LNCAP (cell line): ENCODE data around the gene TBX3.
A peak's percentile ranks its signal among the peaks of the same experiment; 100 is the strongest.

Experiments
- CTCF ChIP-seq: fragments of 450-650 bp; IDR thresholded peaks from 2 replicates; pipeline ENCODE4 v1.5.1; 2017; ENCODE audit warnings: mild to moderate bottlenecking

Gene TBX3

GRCh38 chr12:114667669-114668150 lies 16.3 kb downstream of the TBX3 start:
- no peak for TF ChIP-seq CTCF

- TF ChIP-seq CTCF: no peak
Observed at GRCh38 chr12:114666746-114667668, 17.0 kb downstream of the TBX3 start.

GRCh38 chr12:114665411-114666260 lies 18.3 kb downstream of the TBX3 start:
- TF ChIP-seq CTCF: no peak

GRCh38 chr12:114664651-114665320 lies 19.2 kb downstream of the TBX3 start:
- no peak for TF ChIP-seq CTCF

- TF ChIP-seq CTCF: peak; percentile 92
Observed at GRCh38 chr12:114662512-114663177, 21.3 kb downstream of the TBX3 start.

GRCh38 chr12:114661245-114661644 lies 22.7 kb downstream of the TBX3 start:
- no peak for TF ChIP-seq CTCF

- TF ChIP-seq CTCF: no peak
Observed at GRCh38 chr12:114659084-114659483, 24.9 kb downstream of the TBX3 start.
